ENCODE results near the gene FAM89A. TPM values are rescaled to one million over a fixed set of nuclear protein-coding genes. Genes with fewer than 3 reads are reported as not detected.

Gene FAM89A
- total and polyA plus RNA-seq, 3 donors from 2014 or later = 5.6 to 11.3 (median 8.4) TPM

DNA sequence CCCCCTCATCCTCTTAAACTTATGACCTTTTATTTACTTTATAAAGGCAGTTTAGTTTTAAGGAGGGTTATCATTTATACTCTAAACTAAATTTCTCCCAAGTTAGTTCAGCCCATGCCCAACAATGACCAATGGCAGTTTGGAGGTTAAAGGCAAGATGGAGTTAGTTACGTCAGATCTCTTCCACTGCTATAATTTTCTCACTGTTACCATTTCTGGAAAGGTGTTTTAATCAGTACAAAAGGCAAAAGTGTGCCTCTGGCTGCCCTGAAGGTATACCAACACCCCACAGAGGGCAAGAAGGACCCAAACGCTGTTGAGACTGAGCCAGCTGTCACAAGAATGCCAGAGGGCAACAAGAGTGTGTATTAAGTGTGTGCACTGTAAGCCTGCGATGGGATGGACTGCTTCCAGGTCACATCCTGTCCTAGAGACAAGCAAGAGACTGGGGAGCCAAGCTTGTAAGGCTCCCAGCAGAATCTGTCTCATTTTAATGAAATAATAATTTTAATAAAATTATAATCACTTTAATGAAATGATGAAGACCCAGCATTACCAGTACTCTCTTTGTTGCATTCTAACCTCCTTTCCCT lies 32.5 kb upstream of the FAM89A start:
- H3K36me3 ChIP-seq (ENCODE audit: low read depth, missing control alignments) = no peaks in the 10 kb centered on the region
- H3K27ac ChIP-seq = no peak overlapping the region
- WGBS, 2 donors = 53% methylated on average over 3 of the region's 3 CpGs
- DNase-seq = no peak
- no peaks in the 10 kb centered on the region for H3K4me1 ChIP-seq
- H3K27me3 ChIP-seq = no peaks in the 10 kb centered on the region
- intact Hi-C loops (cut with DNase I; ENCODE audit: low total_unique reads) = no loop called here
- no peak for TF ChIP-seq POLR2A (IDR thresholded peaks at IDR 0.05)
- TF ChIP-seq, protein P1, sequence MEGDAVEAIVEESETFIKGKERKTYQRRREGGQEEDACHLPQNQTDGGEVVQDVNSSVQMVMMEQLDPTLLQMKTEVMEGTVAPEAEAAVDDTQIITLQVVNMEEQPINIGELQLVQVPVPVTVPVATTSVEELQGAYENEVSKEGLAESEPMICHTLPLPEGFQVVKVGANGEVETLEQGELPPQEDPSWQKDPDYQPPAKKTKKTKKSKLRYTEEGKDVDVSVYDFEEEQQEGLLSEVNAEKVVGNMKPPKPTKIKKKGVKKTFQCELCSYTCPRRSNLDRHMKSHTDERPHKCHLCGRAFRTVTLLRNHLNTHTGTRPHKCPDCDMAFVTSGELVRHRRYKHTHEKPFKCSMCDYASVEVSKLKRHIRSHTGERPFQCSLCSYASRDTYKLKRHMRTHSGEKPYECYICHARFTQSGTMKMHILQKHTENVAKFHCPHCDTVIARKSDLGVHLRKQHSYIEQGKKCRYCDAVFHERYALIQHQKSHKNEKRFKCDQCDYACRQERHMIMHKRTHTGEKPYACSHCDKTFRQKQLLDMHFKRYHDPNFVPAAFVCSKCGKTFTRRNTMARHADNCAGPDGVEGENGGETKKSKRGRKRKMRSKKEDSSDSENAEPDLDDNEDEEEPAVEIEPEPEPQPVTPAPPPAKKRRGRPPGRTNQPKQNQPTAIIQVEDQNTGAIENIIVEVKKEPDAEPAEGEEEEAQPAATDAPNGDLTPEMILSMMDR (IDR thresholded peaks at IDR 0.05) = no peak
- H3K9me3 ChIP-seq = no peaks in the 10 kb centered on the region
- no peak overlapping the region for H3K4me3 ChIP-seq

GRCh38 chr1:231072041-231072440 lies 32.0 kb upstream of the FAM89A start:
- TF ChIP-seq POLR2A (IDR thresholded peaks at IDR 0.05) = no peak
- TF ChIP-seq, protein P1 (IDR thresholded peaks at IDR 0.05) = no peak
- H3K4me1 ChIP-seq = no peaks in the 10 kb centered on the region
- H3K4me3 ChIP-seq = no peak overlapping the region
- WGBS, 2 donors = 78 to 93% methylated on average over 6 of the region's 6 CpGs
- no peak overlapping the region for H3K27ac ChIP-seq
- intact Hi-C loops (cut with DNase I; ENCODE audit: low total_unique reads) = no loop called here
- no peaks in the 10 kb centered on the region for H3K27me3 ChIP-seq
- H3K36me3 ChIP-seq (ENCODE audit: low read depth, missing control alignments) = no peaks in the 10 kb centered on the region
- no peaks in the 10 kb centered on the region for H3K9me3 ChIP-seq
- DNase-seq = no peak

GRCh38 chr1:231070758-231071444 lies 30.8 kb upstream of the FAM89A start:
- Histone ChIP-seq H3K4me3 (no peak overlapping the region), H3K36me3 (ENCODE audit: low read depth, missing control alignments) (no peaks in the 10 kb centered on the region), H3K27ac (no peak overlapping the region), H3K27me3 (no peaks in the 10 kb centered on the region), H3K9me3 (no peaks in the 10 kb centered on the region), H3K4me1 (no peaks in the 10 kb centered on the region)
- intact Hi-C loops (cut with DNase I; ENCODE audit: low total_unique reads) = no loop called here
- DNase-seq = no peak
- TF ChIP-seq, protein P1 (IDR thresholded peaks at IDR 0.05) = no peak
- no peak for TF ChIP-seq POLR2A (IDR thresholded peaks at IDR 0.05)
- 45 to 50% methylated on average over 8 of the region's 8 CpGs for WGBS, 2 donors

GRCh38 chr1:231069333-231069732 lies 29.3 kb upstream of the FAM89A start:
- WGBS, 2 donors = 73 to 88% methylated on average over 8 of the region's 8 CpGs
- TF ChIP-seq POLR2A (IDR thresholded peaks at IDR 0.05) = no peak
- TF ChIP-seq, protein P1 (IDR thresholded peaks at IDR 0.05) = no peak

DNA sequence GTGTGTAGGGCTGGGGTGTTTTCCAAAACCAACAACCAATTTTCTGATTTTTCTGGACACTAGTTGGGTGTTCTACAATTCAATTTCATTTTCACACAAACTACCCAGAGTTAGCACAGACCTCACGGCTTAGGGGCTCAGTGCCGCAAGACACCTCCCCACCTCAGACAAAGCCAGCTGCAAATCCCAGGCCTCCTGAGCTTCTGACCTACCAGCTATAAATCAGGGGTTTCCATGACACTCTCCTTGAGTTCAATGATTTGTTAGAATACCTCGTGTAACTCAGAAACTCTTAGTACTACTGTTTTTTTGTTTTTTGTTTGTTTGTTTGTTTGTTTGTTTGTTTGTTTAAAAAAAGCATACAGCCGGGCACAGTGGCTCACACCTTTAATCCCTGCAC lies 28.7 kb upstream of the FAM89A start:
- H3K27ac ChIP-seq = no peak overlapping the region
- no peaks in the 10 kb centered on the region for H3K4me1 ChIP-seq
- intact Hi-C loops (cut with DNase I; ENCODE audit: low total_unique reads) = no loop called here
- H3K4me3 ChIP-seq = no peak overlapping the region
- 48 to 52% methylated on average over 4 of the region's 4 CpGs for WGBS, 2 donors
- no peak for DNase-seq
- TF ChIP-seq, protein P1 (IDR thresholded peaks at IDR 0.05) = no peak
- TF ChIP-seq POLR2A (IDR thresholded peaks at IDR 0.05) = no peak
- H3K9me3 ChIP-seq = no peaks in the 10 kb centered on the region
- no peaks in the 10 kb centered on the region for H3K36me3 ChIP-seq (ENCODE audit: low read depth, missing control alignments)
- no peaks in the 10 kb centered on the region for H3K27me3 ChIP-seq

More at GRCh38 chr1:231069333-231069732, 29.3 kb upstream of the FAM89A start:
- Histone ChIP-seq H3K9me3 (no peaks in the 10 kb centered on the region), H3K36me3 (ENCODE audit: low read depth, missing control alignments) (no peaks in the 10 kb centered on the region), H3K4me1 (no peaks in the 10 kb centered on the region), H3K27ac (no peak overlapping the region), H3K4me3 (no peak overlapping the region), H3K27me3 (no peaks in the 10 kb centered on the region)
- no peak for DNase-seq
- intact Hi-C loops (cut with DNase I; ENCODE audit: low total_unique reads) = no loop called here
